ENCODE results near the gene POMT2.
"Not testable (repeated sequence)": the region's sequence is repeated elsewhere in the genome, so short reads cannot be mapped to it uniquely, and the experiment has no call there.

Gene POMT2

DNA sequence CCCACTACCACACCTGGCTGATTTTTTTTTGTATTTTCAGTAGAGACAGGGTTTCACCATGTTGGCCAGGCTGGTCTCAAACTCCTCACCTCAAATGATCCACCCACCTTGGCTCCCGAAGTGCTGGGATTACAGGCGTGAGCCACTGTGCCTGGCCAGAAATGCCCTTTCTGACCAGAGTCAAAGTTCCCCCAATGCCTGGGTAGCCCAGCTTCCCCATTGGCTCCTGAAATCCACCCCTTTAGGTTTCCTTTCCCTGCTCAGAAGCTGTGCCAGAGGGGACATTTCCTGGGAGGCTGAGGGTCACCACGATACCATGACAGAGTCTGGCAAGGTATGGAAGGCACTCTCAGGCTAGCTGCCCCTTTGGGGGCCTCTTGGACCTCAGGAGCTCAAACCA lies 3.6 kb upstream of the POMT2 start:
- DNase-seq: no peak

DNA sequence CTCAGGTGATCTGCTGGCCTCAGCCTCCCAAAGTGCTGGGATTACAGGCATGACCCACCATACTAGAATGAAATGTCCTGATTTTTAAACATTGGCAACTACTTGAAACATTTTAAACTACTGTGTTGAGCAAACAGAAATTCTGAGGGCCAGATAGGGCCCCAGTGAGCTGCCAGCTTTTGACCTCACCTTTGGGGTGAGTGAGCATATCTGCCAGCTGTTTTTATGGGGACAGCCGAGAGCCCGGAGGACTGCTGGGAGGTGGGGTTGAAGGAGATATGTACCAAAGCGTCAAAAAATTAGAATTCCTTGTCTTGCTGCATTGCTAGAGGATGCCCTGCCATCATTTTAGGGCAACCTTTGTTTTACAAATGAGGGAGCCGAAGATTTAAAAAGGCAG lies 2.9 kb upstream of the POMT2 start:
- no peak for DNase-seq

DNA sequence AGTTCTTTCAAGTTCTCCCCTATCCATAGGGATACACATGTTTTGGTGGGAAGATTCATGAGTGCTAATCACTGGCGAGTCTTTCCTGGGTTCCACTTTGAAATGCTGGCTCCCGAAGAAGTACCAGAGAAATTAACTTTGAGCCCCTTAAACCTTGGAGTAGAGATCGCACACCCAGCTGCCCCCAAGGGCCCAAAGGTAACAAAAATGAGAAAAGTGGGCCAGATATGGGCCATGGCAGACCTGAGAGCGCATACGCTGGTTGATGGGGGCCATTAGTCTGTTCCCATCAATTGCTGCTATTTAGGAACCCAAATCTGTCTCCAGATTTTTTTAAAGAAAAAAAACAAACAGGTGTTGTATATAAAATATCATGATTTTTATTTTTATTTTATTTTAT lies 2.3 kb upstream of the POMT2 start:
- DNase-seq: no peak

GRCh38 chr14:77322250-77322902 lies 1.7 kb upstream of the POMT2 start:
- no peak for DNase-seq

- peak in 1 of 2 donors; percentile 18 for DNase-seq
Measured at GRCh38 chr14:77319422-77319821, 1.3 kb downstream of the POMT2 start.

- DNase-seq: not testable (repeated sequence)
Measured at GRCh38 chr14:77318756-77319155, 1.9 kb downstream of the POMT2 start.

DNA sequence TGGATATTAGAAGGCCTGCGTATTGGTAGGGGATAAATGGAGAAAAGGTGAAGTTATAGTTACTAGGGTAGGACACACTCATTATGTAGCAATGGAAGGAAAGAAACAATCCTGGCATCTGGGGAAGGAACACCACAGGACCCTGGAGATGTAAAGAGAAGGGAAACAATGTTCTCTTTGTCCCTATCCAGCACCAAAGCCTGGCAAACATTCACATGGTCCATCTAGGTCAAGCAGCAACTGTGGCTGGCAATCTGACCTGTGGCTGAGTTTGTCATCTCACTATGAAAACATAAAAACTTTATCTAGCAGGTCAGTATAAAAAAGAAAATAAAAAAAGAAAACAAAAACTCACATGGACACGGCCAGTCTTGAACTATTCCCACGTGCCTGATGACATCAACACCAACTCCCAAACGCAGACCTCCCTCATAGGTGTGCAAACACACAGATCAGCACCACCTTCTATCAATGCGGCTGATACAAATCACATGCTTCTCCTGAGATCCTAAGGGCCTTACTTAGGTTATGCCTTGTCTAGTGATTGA lies 2.6 kb downstream of the POMT2 start:
- peak; percentile 27 to 59 for DNase-seq

- DNase-seq: no peak
Measured at GRCh38 chr14:77316872-77317301, 3.8 kb downstream of the POMT2 start.

DNA sequence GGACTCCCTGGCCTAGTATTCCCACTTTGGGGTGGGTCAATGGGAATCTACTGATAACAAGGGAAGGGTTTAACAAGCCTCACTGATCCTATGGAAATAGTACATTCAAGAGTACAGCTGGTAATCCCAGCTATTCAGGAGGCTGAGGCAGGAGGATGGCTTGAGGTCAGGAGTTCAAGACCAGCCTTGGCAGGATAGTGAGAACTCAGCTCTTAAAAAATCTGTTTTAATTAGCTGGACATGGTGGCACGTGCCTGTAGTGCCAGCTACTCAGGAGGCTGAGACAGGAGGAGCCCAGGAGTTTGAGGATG lies 4.5 kb downstream of the POMT2 start:
- no peak for DNase-seq

DNA sequence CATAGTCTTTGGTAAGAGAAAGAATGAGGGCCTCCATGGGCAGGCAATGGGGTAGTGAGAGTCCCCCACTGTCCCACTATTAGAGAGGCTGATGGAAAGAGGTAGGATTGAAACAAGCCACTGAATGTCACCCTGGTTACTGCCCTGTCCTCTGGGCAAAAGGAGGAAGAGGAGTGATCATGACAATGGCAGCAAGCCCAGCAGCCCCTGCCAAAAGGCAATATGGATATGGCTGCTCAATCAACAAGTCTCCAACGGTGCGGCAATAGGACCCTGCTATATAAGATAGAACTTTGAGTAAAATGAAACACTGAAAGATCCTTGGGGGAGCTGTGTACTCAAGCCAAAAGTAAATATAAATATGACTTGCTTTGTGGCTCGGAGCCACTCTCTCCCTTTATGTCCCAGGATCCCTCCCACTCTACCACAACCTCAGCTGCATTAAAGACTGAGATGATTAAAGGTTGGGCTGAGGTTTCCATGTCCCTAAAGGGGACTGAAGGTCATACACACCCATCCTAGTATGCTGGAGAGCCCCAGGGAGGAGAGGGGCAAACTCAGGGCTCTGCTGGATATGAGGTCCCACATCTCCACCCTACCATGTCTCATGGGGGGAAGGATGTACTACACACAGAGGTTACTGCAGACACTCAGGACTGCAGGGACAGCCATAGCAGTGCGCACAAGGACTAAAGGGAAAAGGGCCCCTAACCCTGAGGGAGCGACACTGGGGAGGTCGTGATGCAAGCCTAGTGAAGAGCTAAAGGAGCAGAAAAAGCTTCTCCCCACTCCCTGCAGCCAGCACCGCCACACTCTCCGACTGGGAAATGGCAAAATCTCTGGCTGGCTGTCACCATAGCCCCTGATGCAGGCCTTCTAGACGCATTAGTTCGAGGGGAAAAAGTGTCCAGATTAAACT lies 5.9 kb downstream of the POMT2 start:
- peak in 1 of 2 donors; percentile 37 for DNase-seq

- peak; percentile 30 to 59 for DNase-seq
Measured at GRCh38 chr14:77314043-77314442, 6.6 kb downstream of the POMT2 start.

- DNase-seq: no peak
Measured at GRCh38 chr14:77313371-77313770, 7.3 kb downstream of the POMT2 start.

DNA sequence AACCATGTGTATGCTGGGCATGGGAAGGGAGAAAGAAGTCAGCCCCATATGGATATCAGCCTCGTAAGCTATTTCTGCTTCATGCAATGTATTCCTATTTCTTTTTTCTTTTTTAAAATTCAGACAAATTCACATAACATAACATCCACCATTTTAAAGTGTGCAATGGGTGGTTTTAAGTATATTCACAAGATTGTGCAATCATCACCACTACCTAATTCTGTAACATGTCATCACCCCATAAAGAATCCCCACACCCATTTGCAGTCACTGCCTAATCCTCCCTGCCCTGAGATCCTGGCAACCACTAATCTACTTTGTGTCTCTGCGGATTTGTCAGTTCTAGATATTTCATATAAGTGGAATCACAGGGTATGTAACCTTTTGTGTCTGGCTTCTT lies 9.5 kb downstream of the POMT2 start:
- DNase-seq: no peak

GRCh38 chr14:77310026-77310425 lies 10.7 kb downstream of the POMT2 start:
- no peak for DNase-seq

- no peak for DNase-seq
Measured at GRCh38 chr14:77309131-77309530, 11.6 kb downstream of the POMT2 start.

DNA sequence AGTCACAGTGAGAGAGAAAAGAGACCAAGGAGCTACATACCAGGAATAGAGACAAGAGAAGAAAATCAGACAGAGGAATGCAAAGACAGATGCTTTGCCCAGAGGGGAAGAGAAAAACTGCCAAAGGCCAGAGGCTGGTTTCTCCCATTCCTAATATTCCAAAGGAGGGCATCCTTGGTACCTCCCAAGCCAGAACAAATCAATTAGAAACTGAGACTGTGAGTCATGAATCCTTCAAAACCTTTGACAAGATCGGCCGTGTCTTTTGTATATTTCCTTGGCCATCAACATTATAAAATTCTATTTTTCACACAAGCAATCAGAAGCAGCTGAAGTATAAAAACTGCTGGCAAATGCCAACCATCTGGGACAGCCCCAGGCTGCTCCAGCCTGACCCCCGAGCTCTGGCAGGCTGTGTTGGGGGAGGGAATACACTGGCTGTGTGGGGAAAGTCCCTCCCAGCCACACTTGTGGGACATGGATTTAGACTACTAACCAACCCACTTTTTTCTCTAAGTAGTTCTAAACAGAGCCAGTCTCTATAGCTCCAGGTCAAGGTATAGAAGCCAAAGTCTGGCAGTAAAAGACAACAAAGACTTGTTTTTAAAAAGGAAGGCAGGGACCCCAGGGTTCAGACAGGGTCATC lies 13.7 kb downstream of the POMT2 start:
- DNase-seq: peak; percentile 71 to 75

GRCh38 chr14:77306416-77306815 lies 14.3 kb downstream of the POMT2 start:
- DNase-seq: peak; percentile 73 to 94

GRCh38 chr14:77305696-77306095 lies 15.0 kb downstream of the POMT2 start:
- DNase-seq: peak in 1 of 2 donors; percentile 49

DNA sequence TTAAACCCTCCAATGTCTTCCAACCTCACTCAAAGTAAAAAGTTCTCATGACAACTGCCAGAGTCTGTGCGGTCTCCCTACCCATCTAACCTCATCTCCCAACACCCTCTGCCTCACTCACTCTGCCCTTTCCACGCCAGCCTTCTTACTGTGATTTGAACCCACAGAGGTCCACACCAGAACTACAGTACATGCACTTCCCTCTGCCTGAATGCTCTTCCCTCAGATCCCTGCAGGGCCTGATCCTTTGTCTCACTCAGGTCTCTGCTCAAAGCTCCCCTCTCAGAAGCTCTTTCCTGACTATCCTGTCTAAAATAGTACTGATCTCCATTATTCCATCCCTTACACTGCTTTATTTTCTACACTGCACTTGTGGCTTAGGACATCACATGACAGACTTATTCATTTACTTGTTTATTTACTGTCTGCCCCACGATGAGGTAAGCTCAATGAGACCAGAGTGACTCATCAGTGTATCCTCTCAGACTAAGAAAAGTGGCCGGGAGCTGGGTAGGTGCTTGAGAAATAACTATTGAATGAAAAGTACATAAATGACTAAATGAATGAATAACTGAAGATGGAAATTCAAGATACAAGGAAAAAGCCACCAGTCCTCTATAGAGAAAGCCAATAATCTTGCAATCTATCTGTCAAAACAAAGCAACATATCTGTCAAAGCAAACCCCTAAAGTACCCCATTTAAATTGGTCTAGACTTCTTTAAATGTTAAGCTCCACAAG lies 17.1 kb downstream of the POMT2 start:
- DNase-seq: no peak

DNA sequence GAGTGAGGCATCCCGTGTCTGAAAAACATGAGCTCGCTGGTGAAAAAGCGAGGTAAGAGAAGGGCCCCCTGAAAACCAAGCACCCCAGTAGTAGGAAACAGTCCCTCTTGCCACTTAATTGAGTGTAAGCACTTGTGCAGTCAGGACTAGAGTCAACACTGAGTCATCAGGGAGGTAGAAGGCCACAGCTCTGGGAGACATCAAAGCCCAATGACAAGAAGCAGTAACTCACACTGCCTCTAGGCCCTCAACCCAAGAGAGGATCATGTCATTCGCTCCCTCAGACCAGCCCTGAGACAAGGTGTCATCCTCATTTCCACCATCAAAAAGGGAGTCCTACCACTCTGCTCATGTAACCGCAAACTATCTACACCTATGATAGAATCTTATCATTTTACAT lies 17.8 kb downstream of the POMT2 start:
- no peak for DNase-seq

GRCh38 chr14:77301103-77301502 lies 19.6 kb downstream of the POMT2 start:
- peak; percentile 83 to 89 for DNase-seq

- no peak for DNase-seq
Measured at GRCh38 chr14:77299771-77300170, 20.9 kb downstream of the POMT2 start.

GRCh38 chr14:77296906-77297305 lies 23.8 kb downstream of the POMT2 start:
- no peak for DNase-seq
